IPS-11a (cell line): Measurements from ENCODE around the gene PARD6G.
"Not testable (repeated sequence)": the region's sequence is repeated elsewhere in the genome, so short reads cannot be mapped to it uniquely, and the experiment has no call there.

Source experiments
- H3K4me3 ChIP-seq: one replicate; pipeline ENCODE4 v1.5.1; 2013; ENCODE audit warnings: low read depth, low read length, control low read depth

Gene PARD6G

DNA sequence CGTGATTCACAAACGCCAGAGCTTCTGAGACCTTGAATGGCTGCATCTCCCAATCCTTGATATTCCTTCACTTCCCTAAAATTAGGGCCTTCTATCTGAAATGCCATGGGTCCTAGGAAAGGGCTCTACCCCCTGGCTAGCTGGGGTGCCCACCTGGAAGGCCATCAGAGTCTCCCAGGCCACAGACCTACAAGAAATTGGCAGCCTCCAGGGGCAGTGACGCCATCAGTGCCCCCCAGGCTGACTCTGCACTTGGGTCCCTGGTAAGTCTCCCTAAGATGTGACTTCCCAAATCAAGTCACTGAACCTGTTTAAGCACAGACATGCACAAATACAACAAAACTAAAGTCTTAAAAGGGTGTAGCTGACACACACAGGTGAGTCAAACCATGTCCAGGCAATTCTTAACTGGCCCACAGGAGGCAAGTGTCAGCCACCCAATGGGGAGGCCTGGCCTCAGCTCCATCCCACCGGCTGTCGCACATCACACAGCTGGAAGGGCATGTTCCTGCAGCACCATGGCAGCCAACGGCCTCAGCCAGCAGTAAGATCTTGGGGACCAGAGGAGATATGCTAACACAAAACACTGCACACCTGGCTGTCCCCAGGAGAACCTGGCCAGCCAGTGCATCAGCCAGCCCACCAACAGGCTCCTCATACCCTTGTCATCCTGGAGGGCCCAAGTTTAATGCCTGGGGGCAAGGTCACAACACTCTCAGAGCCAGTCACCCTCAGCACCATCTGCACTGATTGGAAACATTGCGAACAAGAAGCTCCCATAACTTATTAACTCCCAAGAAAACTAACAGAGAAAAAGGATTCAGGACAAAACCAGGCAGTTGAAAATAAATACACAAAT, 5.2 kb downstream of the PARD6G start:
- H3K4me3 ChIP-seq: no peak overlapping the region

DNA sequence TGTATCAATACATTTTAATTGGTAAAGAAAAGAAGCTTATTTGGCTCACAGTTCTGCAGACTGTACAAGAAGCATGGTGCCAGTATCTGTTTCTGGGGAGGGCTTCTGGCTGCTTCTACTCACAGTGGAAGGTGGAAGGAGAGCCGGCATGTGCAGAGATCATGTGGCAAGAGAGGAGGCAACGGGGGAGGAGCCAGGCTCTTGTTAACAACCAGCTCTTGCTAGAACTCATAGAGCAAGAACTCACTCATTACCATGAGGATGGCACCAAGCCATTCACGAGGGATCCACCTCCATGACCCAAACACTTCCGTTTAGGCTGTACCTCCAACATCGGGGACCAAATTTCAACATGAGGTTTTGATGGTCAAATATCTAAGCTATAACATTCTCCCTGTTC, 7.5 kb downstream of the PARD6G start:
- no peak overlapping the region for H3K4me3 ChIP-seq

GRCh38 chr18:80238651-80239260, 8.6 kb downstream of the PARD6G start:
- no peak overlapping the region for H3K4me3 ChIP-seq

DNA sequence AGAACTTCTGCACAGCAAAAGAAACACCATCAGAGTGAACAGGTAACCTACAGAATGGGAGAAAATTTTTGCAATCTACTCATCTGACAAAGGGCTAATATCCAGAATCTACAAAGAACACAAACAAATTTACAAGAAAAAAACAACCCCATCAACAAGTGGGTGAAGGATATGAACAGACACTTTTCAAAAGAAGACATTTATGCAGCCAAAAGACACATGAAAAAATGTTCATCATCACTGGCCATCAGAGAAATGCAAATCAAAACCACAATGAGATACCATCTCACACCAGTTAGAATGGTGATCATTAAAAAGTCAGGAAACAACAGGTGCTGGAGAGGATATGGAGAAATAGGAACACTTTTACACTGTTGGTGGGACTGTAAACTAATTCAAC, 9.8 kb downstream of the PARD6G start:
- H3K4me3 ChIP-seq: not testable (repeated sequence)

DNA sequence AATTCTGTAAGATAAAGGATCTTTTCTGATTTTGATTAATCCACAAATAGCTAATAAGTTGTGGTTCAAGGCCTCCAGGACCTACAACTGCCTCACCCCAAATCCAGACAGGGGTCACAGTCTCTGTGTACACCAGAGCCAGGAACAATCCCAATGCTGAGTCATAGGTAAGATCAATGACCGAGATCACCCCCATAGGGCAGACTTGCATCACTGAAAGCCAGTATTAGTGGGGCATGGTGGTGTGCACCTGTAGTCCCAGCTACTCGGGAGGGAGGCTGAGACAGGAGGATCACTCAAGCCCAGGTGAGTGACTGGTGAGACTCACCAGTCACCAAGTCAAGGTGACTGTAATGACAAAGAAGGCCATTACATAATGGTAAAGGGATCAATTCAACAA, 12.9 kb downstream of the PARD6G start:
- H3K4me3 ChIP-seq: no peak overlapping the region

GRCh38 chr18:80233899-80234298, 13.4 kb downstream of the PARD6G start:
- no peak overlapping the region for H3K4me3 ChIP-seq

DNA sequence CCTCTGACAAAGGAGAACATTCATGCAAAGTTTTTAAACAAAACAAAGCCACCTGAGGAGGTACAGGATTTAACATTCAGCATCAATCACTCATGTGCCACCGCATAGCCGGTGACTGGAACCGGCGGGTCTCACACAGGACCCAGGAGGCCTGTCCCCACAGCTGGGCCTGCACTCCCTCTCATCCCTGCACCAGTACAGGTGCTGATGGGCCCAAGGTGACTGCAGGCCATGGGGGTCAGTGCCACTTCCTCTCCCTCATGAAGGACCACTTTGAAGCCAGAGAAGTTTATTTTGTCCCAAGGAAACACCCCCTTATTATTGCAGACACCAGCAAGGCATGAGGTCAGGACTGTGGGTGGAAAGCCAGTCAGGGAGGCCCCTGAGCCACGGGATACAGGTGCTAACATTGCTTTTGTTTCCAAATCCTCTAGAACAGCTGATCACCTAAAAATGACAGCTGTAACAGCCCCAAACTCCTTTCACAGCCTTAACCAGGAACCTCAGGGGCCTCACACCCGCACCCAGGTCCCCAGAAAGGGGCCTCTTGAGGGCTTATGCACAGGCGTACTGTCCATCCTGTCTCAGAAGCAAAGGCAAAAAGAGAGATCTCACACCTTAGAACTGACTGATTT, 14.0 kb downstream of the PARD6G start:
- H3K4me3 ChIP-seq: no peak overlapping the region

GRCh38 chr18:80232710-80233109, 14.6 kb downstream of the PARD6G start:
- no peak overlapping the region for H3K4me3 ChIP-seq

- H3K4me3 ChIP-seq: no peak overlapping the region
These were observed 15.3 kb downstream of the PARD6G start for GRCh38 chr18:80232030-80232429.

GRCh38 chr18:80231616-80232015, 15.7 kb downstream of the PARD6G start:
- H3K4me3 ChIP-seq: no peak overlapping the region

DNA sequence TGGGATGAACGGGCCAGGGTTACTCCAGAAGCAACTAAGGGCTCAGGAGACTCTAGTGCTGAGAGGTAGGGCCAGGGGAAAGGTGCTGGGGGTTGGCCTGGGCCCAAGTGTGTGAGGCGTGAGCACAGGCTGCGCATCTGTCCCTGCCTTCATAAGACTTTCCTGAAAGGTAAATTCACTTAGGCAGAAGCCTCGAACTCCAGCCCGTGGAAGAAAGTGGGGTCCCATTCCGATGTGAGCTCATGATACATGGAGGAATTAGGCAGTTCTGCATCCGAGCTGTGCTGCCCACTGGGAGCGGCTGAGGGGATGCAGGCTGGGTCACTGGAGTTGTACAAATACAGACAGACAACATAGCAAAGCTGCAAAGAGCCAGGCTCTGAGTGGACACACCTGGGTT, 16.2 kb downstream of the PARD6G start:
- no peak overlapping the region for H3K4me3 ChIP-seq

GRCh38 chr18:80229766-80230745, 17.3 kb downstream of the PARD6G start:
- H3K4me3 ChIP-seq: no peak overlapping the region

- no peak overlapping the region for H3K4me3 ChIP-seq
These were observed 18.0 kb downstream of the PARD6G start for GRCh38 chr18:80229363-80229762.

GRCh38 chr18:80228051-80228848, 19.1 kb downstream of the PARD6G start:
- no peak overlapping the region for H3K4me3 ChIP-seq

- H3K4me3 ChIP-seq: no peak overlapping the region
These were observed 19.8 kb downstream of the PARD6G start for GRCh38 chr18:80227472-80227871.

DNA sequence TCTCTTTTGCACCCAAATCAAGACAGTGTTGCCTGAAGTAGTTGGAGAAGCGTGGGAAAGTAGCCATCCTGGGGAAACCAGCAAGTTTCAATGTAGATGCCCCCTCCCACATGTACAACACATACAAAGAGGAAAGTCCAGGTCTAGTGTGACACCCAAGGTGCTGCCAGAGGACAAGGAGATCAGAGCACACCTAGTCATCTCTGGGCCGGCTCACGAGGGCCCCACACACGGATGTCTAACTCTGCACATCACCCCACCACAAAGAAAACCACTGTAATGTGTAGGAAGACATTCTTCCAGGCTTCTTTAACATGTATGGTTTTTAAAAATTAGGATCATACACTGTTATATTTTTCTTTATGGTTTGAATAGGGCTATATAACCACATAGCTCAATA, 21.6 kb downstream of the PARD6G start:
- no peak overlapping the region for H3K4me3 ChIP-seq

DNA sequence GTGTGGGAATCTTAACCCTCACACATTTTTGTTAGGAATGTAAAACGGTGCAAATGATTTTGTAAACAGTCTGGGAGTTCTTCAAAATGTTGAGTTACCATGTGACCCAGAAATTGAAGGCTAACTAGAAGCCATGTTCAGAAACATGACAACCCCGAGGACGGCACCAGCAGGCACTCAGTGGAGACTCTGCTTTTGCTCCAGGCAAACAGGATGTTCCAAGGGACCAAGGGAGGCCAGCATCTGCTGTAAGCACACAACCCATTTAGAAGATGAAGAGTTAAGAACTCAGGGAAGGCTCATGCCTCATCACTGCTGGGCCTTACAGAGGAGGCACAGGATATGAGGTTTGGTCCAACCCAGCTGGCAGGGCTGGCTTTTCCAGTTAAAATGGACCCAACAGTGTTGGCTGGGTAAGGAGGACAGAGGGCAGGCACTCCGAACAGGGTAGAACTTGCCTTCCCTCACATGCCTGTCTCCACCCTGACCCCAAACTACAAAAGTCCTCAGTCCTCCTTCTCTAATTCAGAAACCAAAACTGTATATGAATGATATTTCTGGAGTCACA, 23.6 kb downstream of the PARD6G start:
- H3K4me3 ChIP-seq: no peak overlapping the region

DNA sequence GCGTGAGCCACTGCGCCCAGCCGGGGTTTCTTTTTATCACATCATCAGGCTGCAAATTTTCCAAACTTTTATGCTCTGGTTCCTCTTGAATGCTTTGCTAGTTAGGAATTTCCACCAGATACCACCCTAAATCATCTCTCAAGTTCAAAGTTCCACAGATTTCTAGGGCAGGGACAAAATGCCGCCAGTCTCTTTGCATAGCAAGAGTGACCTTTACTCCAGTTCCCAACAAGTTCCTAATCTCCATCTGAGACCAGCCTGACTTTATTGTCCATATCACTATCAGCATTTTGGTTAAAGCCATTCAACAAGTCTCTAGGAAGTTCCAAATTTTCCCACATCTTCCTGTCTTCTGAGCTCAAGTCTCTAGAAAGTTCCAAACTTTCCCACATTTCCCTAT, 27.8 kb downstream of the PARD6G start:
- not testable (repeated sequence) for H3K4me3 ChIP-seq

DNA sequence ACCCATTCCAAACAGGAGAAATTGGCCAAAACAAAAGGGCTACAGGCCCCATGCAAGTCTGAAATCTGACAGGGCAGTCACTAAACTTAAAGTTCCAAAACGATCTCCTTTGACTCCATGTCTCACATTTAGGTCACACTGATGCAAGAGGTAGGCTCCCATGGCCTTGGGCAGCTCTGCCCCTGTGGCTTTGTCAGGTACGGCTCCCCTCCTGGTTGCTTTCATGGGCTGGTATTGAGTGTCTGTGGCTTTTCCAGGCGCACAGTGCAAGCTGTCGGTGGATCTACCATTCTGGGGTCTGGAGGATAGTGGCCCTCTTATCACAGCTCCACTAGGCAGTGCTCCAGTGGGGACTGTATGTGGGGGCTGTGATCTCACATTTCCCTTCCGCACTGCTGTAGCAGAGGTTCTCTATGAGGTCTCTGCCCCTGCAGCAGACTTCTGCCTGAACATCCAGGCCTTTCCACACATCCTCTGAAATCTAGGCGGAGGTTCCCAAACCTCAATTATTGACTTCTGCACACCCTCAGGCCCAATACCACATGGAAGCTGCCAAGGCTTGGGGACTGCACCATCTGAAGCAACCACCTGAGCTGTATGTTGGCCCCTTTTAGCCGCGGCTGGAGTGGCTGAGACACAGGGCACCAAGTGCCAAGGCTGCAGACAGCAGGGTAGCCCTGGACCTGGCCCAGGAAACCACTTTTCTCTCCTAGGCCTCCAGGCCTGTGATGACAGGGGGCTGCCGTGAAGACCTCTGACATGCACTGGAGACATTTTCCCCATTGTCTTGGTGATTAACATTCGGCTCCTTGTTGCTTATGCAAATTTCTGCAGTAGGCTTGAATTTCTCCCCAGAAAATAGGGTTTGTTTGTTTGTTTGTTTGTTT, 28.7 kb downstream of the PARD6G start:
- no peak overlapping the region for H3K4me3 ChIP-seq
